ENCODE results near the gene ENTHD1.

GRCh38 chr22:39935116-39935515 lies 41.6 kb upstream of the ENTHD1 start:
- TF ChIP-seq POLR2A (IDR thresholded peaks at IDR 0.05) (no peak), CTCF (IDR thresholded peaks at IDR 0.05) (no peak)
